Measurements from ENCODE around the gene ABCA5. TPM values are rescaled to one million over a fixed set of nuclear protein-coding genes. Genes with fewer than 3 reads are reported as not detected.

Gene ABCA5
- total and polyA plus RNA-seq, 2 of the 13 experiments (the other 11 are each of a cell fraction or from before 2014, with no cell fraction given), result 9.7 to 10.1 TPM

- TF ChIP-seq ZNF318 (CRISPR knock-in tag; IDR thresholded peaks at IDR 0.05) (no peak), ZBTB44 (CRISPR knock-in tag; IDR thresholded peaks at IDR 0.05) (no peak), RBAK (CRISPR knock-in tag; IDR thresholded peaks at IDR 0.05) (no peak), GFI1 (CRISPR knock-in tag; IDR thresholded peaks at IDR 0.05; ENCODE audit: borderline replicate concordance) (no peak; the same call in 1 of the 2 replicates), ZNF20 (CRISPR knock-in tag; IDR thresholded peaks at IDR 0.05) (no peak), IKZF5 (CRISPR knock-in tag; IDR thresholded peaks at IDR 0.05) (peak; percentile 80), EHMT2 (IDR thresholded peaks at IDR 0.05; ENCODE audit: borderline replicate concordance, low read depth, low read length) (no peak)
- TF ChIP-seq, protein P1, sequence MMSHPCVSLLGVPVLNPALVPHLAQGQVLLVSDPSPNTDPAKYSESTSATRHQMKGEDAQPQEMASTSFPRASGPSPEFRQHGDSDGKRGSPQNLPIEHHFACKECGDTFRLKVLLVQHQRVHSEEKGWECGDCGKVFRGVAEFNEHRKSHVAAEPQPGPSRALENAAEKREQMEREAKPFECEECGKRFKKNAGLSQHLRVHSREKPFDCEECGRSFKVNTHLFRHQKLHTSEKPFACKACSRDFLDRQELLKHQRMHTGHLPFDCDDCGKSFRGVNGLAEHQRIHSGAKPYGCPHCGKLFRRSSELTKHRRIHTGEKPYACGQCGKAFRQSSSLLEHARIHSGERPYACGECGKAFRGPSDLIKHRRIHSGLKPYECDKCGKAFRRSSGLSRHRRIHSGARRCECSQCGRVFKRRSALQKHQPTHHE (CRISPR knock-in tag; IDR thresholded peaks at IDR 0.05; ENCODE audit: borderline replicate concordance), result no peak
- TF ChIP-seq, protein P2, sequence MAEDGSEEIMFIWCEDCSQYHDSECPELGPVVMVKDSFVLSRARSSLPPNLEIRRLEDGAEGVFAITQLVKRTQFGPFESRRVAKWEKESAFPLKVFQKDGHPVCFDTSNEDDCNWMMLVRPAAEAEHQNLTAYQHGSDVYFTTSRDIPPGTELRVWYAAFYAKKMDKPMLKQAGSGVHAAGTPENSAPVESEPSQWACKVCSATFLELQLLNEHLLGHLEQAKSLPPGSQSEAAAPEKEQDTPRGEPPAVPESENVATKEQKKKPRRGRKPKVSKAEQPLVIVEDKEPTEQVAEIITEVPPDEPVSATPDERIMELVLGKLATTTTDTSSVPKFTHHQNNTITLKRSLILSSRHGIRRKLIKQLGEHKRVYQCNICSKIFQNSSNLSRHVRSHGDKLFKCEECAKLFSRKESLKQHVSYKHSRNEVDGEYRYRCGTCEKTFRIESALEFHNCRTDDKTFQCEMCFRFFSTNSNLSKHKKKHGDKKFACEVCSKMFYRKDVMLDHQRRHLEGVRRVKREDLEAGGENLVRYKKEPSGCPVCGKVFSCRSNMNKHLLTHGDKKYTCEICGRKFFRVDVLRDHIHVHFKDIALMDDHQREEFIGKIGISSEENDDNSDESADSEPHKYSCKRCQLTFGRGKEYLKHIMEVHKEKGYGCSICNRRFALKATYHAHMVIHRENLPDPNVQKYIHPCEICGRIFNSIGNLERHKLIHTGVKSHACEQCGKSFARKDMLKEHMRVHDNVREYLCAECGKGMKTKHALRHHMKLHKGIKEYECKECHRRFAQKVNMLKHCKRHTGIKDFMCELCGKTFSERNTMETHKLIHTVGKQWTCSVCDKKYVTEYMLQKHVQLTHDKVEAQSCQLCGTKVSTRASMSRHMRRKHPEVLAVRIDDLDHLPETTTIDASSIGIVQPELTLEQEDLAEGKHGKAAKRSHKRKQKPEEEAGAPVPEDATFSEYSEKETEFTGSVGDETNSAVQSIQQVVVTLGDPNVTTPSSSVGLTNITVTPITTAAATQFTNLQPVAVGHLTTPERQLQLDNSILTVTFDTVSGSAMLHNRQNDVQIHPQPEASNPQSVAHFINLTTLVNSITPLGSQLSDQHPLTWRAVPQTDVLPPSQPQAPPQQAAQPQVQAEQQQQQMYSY (CRISPR knock-in tag; IDR thresholded peaks at IDR 0.05), result no peak
These were observed 91.4 kb downstream of the ABCA5 start (continued) for GRCh38 chr17:69235338-69236058.
